ENCODE results near the gene PRELID3B.

DNA sequence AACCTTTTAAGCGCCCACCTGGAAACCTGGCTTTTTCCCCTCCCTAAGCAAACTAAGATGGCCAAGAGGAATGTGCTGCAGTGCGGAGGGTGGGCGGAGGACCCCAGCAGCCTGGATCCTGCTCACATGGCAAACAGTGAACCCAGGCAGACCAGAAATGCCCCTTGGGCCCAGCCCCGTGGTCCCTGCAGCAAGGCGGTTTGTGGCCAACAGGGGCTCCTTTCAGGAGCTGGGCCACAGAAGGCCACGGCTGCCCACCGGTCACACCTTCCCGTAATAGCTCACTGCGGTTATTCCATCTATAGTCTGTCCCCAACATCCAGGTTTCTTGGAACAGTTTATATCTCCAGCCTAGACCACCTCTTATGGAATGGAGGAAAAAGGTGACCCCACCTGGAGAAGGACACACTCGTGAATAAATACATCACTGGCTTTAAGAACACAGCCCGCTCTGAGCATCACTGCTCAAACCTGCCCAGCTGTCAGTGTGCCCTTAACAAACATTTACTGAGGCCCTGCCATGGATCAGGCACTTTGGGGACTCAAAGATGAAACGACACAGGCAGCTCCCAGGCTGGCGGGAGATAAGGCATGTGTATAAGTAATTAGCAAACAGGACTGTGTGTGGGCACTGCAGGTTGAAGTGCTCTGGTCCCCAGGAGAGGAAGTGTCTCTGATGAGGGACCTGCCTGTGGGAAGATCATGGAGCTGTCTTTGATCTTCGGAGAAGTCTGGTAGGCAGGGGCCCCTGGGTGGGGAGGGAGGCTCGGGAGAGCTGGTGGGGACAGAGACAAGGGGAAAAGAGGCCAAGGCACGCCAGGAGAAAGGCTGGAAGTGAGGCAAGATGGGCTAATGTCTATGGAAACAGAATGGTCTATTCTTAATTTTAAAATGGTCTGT is 26.5 kb downstream of the PRELID3B start:
- TF ChIP-seq POLR2A (IDR thresholded peaks at IDR 0.05): no peak
- no peak for TF ChIP-seq POLR2AphosphoS5 (IDR thresholded peaks at IDR 0.05)
- TF ChIP-seq, protein P1, sequence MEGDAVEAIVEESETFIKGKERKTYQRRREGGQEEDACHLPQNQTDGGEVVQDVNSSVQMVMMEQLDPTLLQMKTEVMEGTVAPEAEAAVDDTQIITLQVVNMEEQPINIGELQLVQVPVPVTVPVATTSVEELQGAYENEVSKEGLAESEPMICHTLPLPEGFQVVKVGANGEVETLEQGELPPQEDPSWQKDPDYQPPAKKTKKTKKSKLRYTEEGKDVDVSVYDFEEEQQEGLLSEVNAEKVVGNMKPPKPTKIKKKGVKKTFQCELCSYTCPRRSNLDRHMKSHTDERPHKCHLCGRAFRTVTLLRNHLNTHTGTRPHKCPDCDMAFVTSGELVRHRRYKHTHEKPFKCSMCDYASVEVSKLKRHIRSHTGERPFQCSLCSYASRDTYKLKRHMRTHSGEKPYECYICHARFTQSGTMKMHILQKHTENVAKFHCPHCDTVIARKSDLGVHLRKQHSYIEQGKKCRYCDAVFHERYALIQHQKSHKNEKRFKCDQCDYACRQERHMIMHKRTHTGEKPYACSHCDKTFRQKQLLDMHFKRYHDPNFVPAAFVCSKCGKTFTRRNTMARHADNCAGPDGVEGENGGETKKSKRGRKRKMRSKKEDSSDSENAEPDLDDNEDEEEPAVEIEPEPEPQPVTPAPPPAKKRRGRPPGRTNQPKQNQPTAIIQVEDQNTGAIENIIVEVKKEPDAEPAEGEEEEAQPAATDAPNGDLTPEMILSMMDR (IDR thresholded peaks at IDR 0.05): no peak
- no peak for TF ChIP-seq EP300 (IDR thresholded peaks at IDR 0.05)

Measured in suprapubic skin (tissue), 4 donors.